ENCODE measurements around the gene MXI1. TPM values are rescaled to one million over a fixed set of nuclear protein-coding genes. Genes with fewer than 3 reads are reported as not detected.

MXI1 gene
- total RNA-seq, 1 experiment from 2014 or later, result 17.3 TPM

- intact Hi-C loops (cut with micrococcal nuclease; ENCODE audit: unreplicated experiment), result no loop called here
- TF ChIP-seq CTCF (conservative IDR thresholded peaks at IDR 0.05; ENCODE audit: low read depth, low read length) (no peak), EZH2 (IDR thresholded peaks at IDR 0.05; ENCODE audit: borderline replicate concordance, low read depth, low read length, poor library complexity, severe bottlenecking) (no peak)
- BruUV-seq (replicated peaks), result no TSS peak
- Histone ChIP-seq H3K36me3 (ENCODE audit: insufficient read depth, low read length, poor library complexity, severe bottlenecking) (no peaks in the 10 kb centered on the region), H3K9me3 (ENCODE audit: low read depth, low read length, poor library complexity, severe bottlenecking) (no peaks in the 10 kb centered on the region), H3K27ac (ENCODE audit: low read depth, low read length, poor library complexity, severe bottlenecking) (no peak overlapping the region), H3K4me3 (ENCODE audit: low read depth, low read length, poor library complexity, severe bottlenecking) (no peak overlapping the region), H3K4me1 (ENCODE audit: insufficient read depth, low read length, poor library complexity, severe bottlenecking) (no peaks in the 10 kb centered on the region), H3K27me3 (replicated peaks; ENCODE audit: insufficient read depth, low read depth, low read length, poor library complexity) (no peaks in the 10 kb centered on the region)
- ChIA-PET CTCF (no interaction called here), POLR2A (ENCODE audit: low non-redundant PET) (no interaction called here)
- no peak for DNase-seq (ENCODE audit: low spot score)
Measured at GRCh38 chr10:110203500-110204455, 3.6 kb upstream of the MXI1 start.

GRCh38 chr10:110205051-110205675, 2.2 kb upstream of the MXI1 start:
- no peak for TF ChIP-seq EZH2 (IDR thresholded peaks at IDR 0.05; ENCODE audit: borderline replicate concordance, low read depth, low read length, poor library complexity, severe bottlenecking)
- no peak for TF ChIP-seq CTCF (conservative IDR thresholded peaks at IDR 0.05; ENCODE audit: low read depth, low read length)
- Histone ChIP-seq H3K9me3 (ENCODE audit: low read depth, low read length, poor library complexity, severe bottlenecking) (no peaks in the 10 kb centered on the region), H3K4me3 (ENCODE audit: low read depth, low read length, poor library complexity, severe bottlenecking) (no peak overlapping the region), H3K36me3 (ENCODE audit: insufficient read depth, low read length, poor library complexity, severe bottlenecking) (no peaks in the 10 kb centered on the region), H3K27me3 (replicated peaks; ENCODE audit: insufficient read depth, low read depth, low read length, poor library complexity) (no peaks in the 10 kb centered on the region), H3K27ac (ENCODE audit: low read depth, low read length, poor library complexity, severe bottlenecking) (no peak overlapping the region), H3K4me1 (ENCODE audit: insufficient read depth, low read length, poor library complexity, severe bottlenecking) (no peaks in the 10 kb centered on the region)
- ChIA-PET CTCF (interaction anchor here (0.7 kb wide), 1 partner anchor 243 kb away, joined by 4 read pairs; no protein-coding TSS in a partner anchor), POLR2A (ENCODE audit: low non-redundant PET) (no interaction called here)
- intact Hi-C loops (cut with micrococcal nuclease; ENCODE audit: unreplicated experiment), result loop anchor here (5.0 kb wide), 1 partner anchor 68 kb away; no protein-coding TSS in a partner anchor
- DNase-seq (ENCODE audit: low spot score), result no peak
- no TSS peak for BruUV-seq (replicated peaks)

GRCh38 chr10:110207805-110208613, 604 bp downstream of the MXI1 start:
- CTCF ChIA-PET, result interaction anchor here (0.6 to 1.0 kb wide), 4 partner anchors 20 to 342 kb away, joined by 3 to 5 read pairs (median 3); no protein-coding TSS in a partner anchor
- no peaks in the 10 kb centered on the region for H3K9me3 ChIP-seq (ENCODE audit: low read depth, low read length, poor library complexity, severe bottlenecking)
- intact Hi-C loops (cut with micrococcal nuclease; ENCODE audit: unreplicated experiment), result loop anchor here (2.0 to 5.0 kb wide), 2 partner anchors 71 kb away; no protein-coding TSS in a partner anchor
- H3K27ac ChIP-seq (ENCODE audit: low read depth, low read length, poor library complexity, severe bottlenecking), result peak overlapping the region; percentile 58
- peaks cover 11% of the 10 kb centered on the region for H3K4me1 ChIP-seq (ENCODE audit: insufficient read depth, low read length, poor library complexity, severe bottlenecking)
- no peaks in the 10 kb centered on the region for H3K27me3 ChIP-seq (replicated peaks; ENCODE audit: insufficient read depth, low read depth, low read length, poor library complexity)
- TF ChIP-seq EZH2 (IDR thresholded peaks at IDR 0.05; ENCODE audit: borderline replicate concordance, low read depth, low read length, poor library complexity, severe bottlenecking) (no peak), CTCF (conservative IDR thresholded peaks at IDR 0.05; ENCODE audit: low read depth, low read length) (no peak)
- H3K4me3 ChIP-seq (ENCODE audit: low read depth, low read length, poor library complexity, severe bottlenecking), result peak overlapping the region; percentile 92
- no peaks in the 10 kb centered on the region for H3K36me3 ChIP-seq (ENCODE audit: insufficient read depth, low read length, poor library complexity, severe bottlenecking)
- POLR2A ChIA-PET (ENCODE audit: low non-redundant PET), result interaction anchor here (0.6 to 0.7 kb wide), 3 partner anchors 18 to 287 kb away, joined by 4 to 9 read pairs (median 6); no protein-coding TSS in a partner anchor
- peak; percentile 68 for DNase-seq (ENCODE audit: low spot score)
- no TSS peak for BruUV-seq (replicated peaks)
